ENCODE measurements around the gene NKAPL.

GRCh38 chr6:28213213-28213523 is 45.9 kb upstream of the NKAPL start:
- TF ChIP-seq CTCF (IDR thresholded peaks at IDR 0.05; ENCODE audit: low read depth, low read length), result no peak
- TF ChIP-seq EZH2phosphoT487 (IDR thresholded peaks at IDR 0.05; ENCODE audit: low read depth), result no peak
